Middle frontal gyrus (tissue), 1 donor: ENCODE data around the gene OMD.
"Not testable (repeated sequence)": the region's sequence is repeated elsewhere in the genome, so short reads cannot be mapped to it uniquely, and the experiment has no call there.

Source experiments
- DNase-seq: peaks from one replicate; pipeline ENCODE4 v3.0.0-alpha.2; 2015; ENCODE audit warnings: low spot score; ENCODE audit errors: extremely low spot score

OMD gene

DNA sequence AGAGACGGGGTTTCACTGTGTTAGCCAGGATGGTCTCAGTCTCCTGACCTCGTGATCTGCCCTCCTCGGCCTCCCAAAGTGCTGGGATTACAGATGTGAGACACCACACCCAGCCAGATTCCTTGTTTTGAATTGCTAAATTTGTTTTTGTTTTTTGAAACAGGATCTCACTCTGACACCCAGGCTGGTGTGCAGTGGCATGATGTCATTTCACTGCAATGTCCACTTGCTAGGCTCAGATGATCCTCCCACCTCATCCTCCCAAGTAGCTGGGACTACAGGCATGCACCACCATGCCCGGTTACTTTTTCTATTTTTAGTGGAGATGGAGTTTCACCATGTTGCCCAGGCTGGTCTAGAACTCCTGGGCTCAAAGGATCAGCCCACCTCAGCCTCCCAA lies 13.1 kb downstream of the OMD start:
- not testable (repeated sequence) for DNase-seq

DNA sequence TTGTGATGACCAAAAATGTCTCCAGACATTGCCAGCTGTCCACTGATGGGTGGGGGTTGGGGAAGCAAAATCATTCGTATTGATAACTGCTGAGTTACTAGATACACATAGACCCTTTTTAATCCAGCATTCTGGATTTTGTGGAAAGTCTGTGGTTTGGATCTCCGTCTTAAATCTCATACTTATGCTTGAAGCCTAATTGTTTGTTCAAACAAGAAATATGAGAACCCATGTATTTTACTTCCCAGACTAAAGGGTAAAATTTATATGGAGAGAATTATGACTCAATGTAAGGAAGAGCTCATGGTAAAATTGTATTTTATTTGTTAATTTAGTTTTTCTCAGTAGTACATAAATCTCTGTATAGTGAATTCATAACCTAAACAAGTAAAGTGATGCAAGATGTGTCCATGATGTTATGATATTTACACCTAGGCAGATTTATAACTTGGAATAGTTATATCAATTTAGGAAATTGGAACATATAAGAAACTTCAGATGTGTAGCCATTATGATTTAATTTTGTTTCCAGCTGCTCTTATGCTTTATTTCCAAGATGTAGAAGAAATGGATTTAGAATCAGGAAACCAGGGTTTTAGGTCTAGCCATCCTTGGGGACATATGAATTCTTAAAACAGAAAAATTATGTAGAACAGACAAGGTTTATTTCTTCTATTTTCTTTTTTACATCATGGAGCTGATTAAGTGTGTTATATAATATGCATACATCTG lies 15.4 kb downstream of the OMD start:
- no peak for DNase-seq

DNA sequence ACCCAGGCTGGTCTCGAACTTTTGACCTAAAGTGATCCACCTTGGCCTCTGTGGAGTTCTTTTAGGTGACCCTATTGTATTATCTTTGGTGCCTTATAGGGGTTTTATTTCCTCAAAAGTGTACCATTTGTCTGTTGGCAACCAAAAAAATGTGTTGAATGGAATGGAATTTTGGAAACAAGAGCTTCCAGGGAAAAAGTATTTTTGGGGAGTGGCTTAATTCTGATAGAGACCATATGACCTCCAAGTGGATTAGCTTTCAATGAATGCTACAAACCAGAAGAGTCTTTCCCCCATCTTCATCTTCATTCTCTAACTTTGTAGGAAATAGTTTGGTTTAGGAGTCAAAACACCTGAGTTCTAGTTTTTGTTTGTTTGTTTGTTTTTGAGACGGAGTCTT lies 16.5 kb downstream of the OMD start:
- DNase-seq: no peak

DNA sequence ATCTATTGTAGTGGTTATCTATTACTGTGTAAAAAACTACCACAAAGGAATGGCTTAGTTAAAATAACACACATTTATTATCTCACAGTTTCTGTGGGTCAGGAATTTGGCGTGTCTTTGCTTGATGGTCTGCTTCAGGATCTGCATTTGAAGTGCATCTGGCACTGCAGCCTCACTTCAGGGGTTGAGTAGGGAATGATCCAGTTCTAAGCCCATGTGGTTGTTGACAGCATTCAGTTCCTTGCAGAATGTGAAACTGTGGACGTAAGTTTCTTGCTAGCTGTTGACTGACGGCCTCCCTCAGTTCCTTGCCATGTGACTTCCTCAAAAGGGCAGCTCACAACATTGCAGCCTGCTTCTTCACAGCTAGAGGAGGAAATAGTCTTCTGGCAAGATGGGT lies 17.8 kb downstream of the OMD start:
- DNase-seq: no peak

DNA sequence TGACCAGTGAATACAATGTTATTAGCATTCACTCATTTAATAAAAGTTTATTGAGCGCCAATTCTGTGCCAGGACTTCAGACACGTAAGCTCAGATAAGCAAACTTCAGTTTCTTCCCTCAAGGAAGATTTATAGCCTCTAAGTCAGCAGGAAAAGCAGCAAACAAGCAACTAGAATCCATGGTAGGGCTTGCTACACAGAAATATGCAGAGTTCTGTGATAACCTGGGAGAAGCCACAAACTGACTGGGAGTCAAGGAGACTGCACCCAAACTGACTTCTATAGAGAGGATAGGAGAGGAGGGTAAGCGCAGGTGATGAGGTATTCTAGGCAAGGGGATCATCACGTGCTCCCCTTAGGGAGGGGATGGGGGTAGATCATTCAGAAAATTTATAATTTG lies 18.5 kb downstream of the OMD start:
- no peak for DNase-seq

DNA sequence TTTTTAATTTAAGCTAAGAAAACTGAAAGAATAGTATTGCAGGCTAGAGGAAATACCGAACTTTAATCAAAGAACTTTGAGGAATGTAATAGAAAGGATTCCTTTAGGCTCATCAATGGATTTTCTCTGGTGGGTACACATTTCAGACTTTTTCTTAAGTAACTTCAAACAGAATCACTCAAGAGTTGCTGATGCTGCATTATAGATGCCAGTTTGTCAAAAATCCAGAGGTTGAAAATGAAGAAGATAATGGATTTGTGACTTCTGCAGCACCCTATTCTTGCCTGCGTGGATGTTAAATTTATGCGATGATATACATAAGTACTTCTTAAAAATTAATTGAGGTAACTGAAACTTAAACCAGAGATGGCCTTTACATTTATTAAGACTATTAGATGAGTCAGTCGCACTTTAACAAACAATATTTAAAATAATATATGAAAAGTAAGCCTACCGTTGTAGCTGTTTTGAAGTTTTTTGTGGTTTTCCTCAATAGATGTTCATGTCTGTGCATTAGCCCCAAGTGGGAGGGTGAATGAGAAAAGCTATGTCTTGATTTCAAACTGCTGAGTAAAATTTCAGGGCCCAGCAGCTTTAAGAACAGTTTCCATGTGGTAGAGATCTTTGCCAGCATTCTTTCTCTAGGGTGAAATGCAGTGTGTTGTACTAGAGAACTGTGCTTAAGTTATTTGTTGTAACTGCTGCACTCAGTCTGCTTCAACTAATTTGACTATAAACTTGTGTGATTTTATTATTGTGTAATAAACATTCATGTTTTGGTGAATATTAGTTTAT lies 20.0 kb downstream of the OMD start, which contains the start of gene OGN:
Gene OGN, minus strand, starts transcription at position 537 of the 795 bp plus-strand sequence. CDS start 1,171 bp downstream, outside the sequence.
- DNase-seq: no peak

DNA sequence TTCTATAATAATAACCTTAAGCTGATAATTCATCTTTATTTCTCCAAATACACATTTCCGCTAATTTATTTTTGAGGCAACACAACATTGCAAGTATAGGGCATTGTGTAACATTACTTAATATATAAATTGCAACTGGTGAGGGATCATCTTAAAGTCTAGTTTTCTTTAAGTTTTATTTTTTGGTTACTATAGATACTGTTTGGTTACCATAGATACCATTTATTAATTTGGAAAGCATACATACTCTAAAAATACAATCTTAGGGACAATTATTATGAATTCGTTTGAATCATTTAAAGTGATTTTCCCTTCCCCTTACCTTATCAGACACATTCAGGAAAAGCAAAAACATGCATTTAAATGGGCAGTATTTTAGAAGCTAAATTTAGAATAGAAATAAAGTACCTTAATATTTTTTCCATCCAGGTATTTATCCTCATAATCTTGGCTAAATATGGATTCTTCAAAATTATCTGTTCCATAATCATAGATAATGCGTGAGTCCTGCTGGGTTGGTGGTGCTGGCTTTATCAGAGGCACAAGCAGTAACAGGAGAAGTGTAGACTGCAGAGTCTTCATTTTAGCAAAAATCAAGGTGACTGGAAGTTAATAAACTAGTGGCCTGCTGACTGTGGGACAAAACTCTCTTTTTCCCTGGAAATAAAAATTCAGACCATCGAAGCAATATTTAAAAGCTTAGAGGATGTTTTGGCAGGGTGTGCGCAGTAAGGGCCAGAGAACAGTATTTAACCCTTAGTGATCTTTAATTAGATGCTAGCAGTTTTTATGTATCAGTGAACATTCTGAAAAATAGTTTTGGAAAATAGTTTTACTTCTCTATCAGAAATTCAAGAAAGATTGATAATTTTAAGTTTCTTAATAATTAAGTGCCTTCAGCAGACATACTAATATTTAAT lies 21.2 kb downstream of the OMD start:
- no peak for DNase-seq

DNA sequence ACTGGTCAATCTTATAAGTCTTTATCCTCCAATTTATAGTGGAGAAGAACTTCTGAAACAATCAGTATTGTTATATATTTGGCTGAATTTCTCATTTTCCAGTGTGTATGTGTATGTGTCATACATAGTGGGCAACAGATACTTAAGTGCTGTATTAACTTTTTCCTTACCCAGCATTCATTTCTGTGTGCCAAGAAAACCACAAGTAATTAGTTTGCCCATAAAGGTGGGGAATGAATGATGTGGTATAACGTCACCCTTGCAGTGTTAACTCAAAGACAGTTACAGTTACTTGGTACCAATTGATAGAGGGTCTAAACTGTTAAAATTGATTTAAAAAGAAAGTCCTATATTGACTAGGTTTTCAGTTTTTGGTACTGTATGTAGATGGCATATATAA lies 21.9 kb downstream of the OMD start:
- no peak for DNase-seq

DNA sequence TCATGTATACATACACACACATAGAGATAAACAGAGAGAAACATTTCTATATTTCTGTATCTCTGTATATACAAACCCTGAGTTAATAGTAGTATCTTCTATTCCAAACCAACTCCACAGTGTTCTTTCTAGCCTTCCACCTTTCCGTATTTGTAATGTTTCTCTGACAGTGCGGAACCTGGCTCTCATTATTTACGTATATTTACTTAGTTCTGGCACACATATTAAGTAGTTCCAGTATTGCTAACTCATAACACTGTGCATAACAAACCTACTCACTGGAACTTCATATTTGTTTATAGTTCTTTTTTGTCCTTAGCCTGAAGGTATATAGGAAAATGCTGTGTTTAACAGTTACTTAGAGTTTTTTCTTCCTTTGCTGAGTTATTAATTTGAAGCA lies 26.4 kb downstream of the OMD start:
- no peak for DNase-seq

DNA sequence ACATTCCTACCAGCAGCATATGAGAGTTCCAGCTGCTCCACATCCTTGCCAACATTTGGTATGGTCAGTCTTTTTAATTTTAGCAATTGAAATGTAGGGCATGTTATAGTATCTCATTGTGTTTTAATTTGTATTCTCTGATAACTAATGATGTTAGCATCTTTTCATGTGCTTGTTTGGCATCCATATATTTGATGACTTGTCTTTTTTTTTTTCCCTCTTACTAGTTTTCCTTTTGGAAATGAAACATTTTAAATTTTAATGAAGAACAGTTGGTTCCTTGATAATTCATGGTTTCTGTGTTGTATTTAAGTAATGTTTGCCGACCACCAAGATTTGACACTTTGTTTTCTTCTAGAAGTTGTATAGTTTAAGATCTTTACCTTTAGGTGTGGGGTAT lies 28.7 kb downstream of the OMD start:
- DNase-seq: no peak

DNA sequence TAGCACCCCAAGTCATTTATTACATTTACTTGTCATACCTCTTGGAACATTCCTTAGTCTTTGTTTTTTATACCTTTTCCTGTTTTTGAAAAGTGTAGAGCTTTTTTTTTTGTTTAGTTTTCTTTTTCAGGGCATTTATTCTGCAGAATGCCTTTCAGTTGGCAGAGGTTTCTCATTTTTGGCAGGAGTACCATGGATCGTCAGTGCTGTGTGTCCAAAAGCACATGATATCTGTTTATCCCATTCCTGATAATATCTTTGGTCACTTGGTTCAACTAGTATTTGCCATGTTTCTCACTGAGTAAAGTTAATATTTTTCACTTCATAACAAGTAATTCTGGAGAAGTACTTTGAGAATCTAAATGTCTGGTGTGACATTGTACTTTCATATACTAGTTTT lies 30.6 kb downstream of the OMD start:
- no peak for DNase-seq

DNA sequence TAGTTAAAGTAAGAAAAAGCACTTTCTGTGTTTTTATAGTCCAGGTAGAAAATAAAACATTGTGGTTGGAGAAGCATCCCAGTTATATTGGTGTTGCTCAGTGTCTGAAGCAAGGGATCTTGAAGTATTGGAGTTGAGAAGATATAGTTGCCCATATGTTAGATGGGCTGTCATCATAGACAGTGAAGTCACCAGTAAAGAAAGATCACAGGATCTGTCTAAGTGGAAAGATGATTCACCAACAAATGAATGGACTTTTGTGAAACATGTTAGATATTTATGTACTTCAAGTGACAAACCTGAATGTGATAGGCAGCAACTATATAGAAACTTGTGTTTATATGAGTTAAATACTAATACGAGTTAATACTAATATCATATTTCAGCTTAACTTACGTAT lies 31.6 kb downstream of the OMD start:
- no peak for DNase-seq

DNA sequence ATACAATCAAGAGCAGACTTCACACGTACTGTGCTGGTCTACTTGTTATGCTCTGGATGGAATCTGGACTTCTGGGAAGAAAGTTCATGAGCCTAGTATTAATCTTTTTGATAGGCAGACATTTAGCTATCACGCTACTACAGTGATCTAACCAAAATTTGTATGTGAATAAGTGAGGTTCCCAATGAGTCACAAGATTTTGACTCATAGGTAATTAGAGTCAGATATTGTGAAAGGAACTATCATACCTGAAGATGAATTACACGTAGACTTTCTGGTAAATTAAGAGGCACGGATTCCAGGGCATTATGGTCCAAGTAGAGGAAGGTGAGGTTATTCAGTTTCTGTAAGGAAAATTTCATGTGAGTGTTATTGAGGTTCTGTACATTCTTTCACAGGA lies 38.3 kb downstream of the OMD start:
- no peak for DNase-seq

DNA sequence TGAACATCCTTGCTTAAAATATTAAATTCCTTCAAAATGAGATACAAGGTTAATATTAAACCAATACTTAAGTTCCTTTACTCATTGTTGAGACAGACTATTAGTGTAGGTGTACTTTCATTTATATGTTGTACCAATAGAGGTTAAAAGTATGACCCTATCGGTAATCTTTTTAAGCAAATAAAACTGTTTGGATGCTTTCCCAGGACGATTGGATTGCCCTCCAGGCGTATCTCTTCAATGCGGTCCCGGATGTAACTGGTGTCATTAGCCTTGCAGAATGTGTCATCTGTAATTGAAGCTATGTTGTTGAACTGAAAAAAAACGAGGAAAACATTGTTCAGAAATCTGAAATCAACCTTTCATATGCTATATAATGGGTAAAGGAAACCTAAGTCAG lies 38.8 kb downstream of the OMD start:
- DNase-seq: no peak

DNA sequence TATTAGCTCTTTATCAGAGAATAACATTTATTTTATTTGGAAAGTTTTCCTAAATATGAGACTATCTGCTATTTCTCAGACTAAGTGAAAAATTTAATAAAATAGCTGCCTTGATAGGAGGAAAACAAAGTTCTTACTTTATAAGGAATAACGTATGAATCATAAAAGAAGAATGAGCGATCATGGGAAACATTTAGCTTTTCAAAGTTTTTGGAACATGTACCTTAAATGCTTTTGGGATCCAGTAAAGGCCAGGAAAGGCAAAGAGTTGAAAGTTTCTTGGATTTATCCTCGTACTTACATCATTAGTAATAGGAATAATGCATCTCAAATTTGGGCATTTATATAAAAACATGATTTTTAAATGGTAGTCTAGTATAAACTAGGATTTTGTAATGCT lies 39.3 kb downstream of the OMD start:
- no peak for DNase-seq

DNA sequence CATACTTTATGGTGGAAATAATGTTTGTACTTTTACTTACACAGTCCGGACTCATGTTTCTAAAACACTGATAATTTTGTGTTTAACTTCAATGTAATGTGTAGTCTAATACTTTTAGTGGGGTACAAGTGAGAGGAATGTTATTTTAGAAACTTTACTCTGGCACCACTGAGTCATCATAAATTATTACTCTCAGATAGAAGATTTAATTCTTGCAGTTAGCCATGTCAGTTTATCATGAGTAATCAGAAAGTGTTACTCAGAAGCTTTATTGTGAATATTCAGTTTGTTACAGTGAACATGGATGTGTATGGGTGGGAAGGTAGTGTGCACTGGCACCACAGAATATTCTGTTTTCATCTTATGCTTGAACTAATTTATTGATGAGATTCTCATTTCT lies 39.9 kb downstream of the OMD start:
- no peak for DNase-seq

DNA sequence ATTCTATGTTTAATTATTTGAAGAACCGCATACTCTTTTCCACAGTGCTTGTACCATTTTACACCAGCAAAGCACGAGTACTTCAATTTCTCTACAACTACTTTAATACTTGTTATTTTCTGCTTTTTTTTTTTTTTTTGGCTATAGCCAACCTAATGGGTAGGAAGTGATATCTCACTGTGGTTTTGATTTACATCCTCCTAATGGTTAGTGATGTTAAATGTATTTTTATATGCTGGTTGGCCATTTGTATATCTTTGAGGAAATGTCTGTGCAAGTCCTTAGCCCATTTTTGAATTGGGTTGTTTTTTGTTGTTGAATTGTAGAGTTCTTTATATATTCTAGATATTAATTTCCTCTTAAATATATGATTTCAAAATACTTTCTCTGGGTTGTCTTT lies 42.5 kb downstream of the OMD start:
- no peak for DNase-seq

DNA sequence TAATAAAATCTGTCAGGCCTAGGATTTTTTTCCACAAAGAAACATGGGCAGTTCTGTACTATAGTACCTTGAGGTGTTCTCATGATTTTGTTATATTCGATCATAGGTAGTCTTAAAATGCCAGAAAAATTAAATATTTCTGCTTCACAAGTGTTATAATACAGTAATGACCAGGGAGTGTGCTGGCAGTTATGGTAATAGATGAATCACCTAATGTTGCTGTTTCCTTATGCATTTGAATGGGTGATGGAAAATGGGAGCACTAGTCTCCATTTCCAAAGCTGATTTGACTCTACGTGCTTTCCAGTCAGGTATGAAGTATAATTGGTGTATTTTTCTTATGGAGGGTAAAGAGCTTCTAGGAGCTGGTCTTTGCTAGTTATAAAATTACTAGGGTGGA lies 43.7 kb downstream of the OMD start:
- no peak for DNase-seq

DNA sequence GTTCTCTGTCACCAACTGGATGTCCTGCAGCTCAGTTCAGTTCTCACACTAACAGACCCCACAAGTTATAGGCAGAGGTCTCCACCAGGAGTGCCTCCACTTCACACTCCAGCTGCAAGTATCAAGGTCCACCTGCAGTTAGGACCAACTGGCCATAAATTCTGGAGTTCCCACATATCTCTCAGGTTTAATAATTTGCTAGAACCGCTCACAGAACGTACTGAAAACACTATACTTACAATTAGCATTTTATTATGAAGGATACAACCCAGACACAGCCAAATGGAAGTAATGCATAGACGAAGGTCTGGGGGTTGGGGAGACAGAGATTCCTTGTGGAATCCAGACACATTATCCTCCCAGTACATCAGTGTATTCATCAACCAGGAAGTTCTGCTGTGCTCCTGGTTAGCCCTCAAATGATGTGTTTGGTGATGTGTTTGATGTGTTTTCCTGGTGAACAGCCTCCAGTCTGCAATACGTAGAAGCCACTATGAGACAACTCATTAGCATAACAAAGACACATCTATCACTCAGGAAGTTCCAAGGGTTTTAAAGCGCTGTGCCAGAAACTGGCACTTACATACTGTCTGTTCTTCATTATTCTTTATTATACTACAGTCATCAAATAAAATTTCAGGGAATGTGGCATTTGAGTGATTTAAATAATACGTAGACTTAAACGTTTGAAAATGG lies 45.3 kb downstream of the OMD start:
- no peak for DNase-seq

DNA sequence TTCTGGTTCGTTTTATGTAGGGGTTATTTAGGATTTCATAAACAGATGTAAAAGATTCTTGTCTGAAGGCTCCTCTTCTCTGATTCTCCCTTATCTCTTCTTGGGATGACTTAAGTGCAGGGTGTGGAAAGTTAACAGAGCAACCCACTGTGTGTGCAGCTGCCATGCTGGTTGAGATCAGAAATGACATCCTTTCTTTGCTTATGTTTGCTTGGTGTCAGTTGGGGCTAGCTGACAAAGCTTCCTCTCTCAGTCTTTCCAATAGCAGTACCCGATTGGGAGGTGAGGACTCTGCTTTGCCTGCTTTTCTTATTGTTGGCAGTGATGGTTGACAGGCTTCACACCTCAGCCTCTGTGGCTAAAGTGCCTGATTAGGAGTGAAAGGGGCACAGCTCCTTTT lies 46.4 kb downstream of the OMD start:
- DNase-seq: no peak

DNA sequence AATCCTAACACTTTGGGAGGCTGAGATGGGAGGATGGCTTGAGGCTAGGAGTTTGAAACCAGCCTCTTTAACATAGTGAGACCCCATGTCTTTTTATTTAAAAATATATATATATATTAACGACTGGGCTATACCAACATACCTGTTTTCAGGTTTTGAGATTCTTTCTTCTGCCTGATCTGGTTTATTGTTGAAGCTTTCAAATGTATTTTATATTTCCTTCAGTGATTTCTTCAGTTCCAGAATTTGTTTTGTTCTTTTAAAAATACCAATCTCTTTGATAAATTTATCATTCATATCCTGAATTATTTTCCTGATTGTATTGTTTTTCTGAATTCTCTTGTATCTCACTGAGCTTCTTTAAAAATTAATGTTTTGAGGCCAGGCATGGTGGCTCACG lies 51.1 kb downstream of the OMD start:
- no peak for DNase-seq
